GM12878 (cell line): ENCODE measurements around the gene LRRC3C. TPM values are rescaled to one million over a fixed set of nuclear protein-coding genes. Genes with fewer than 3 reads are reported as not detected.

Source experiments
- ATAC-seq: fragments of 200-7000 bp; cut with Tn5 transposase; 3 replicates; pipeline ENCODE4 v1.9.1; 2020; ENCODE audit warnings: mild to moderate bottlenecking, moderate library complexity
- BruUV-seq: library from RNA; stranded (reverse); fragments of 400-500 nt; replicated peaks from 2 replicates; lab custom pipeline; 2021; lab: Mats Ljungman, UMichigan
- CTCF ChIA-PET: fragments of 300-600 bp; sonication (Branson Sonifier 250); formaldehyde crosslinking; extraction: SDS; loops from one replicate; lab custom pipeline; 2021; ENCODE audit warnings: inconsistent platforms; lab: Yijun Ruan, JAX
- POLR2A ChIA-PET: fragments of 350-600 bp; formaldehyde crosslinking; extraction: SDS; loops from one replicate; lab custom pipeline; 2021; ENCODE audit warnings: inconsistent platforms; lab: Charles Lee
- RAD21 ChIA-PET: fragments of 300-600 bp; sonication (Branson Sonifier 250); formaldehyde crosslinking; loops from one replicate; lab custom pipeline; 2023; ENCODE audit warnings: antibody characterized with exemption; ENCODE audit not compliant: unreplicated experiment; lab: Charles Lee
- SMC1A ChIA-PET: fragments of 300-600 bp; sonication (Branson Sonifier 250); formaldehyde crosslinking; loops from one replicate; lab custom pipeline; 2023; ENCODE audit not compliant: unreplicated experiment, uncharacterized antibody; lab: Charles Lee
- DNase-seq: peaks from one replicate; pipeline ENCODE4 v3.0.0-alpha.2; 2011; ENCODE audit warnings: low read depth, low spot score
- FAIRE-seq: peaks from 3 replicates; lab custom pipeline; 2011; peaks lifted over from hg19 to GRCh38; lab: Jason Lieb, UNC
- H2AFZ ChIP-seq: 2 replicates; pipeline ENCODE4 v1.6.0; 2011; ENCODE audit warnings: low read depth, low read length, control low read depth; ENCODE audit not compliant: control insufficient read depth
- H3K27ac ChIP-seq: 2 replicates; pipeline ENCODE4 v1.5.1; 2011; ENCODE audit warnings: control low read depth; ENCODE audit not compliant: control insufficient read depth, insufficient read depth
- H3K27me3 ChIP-seq, 2 experiments: replicated peaks in 1 of 2; 2 replicates each; pipeline versions ENCODE4 v1.6.0 to v1.6.1; 2011; ENCODE audit warnings: low read length in 1 of 2; ENCODE audit not compliant: control insufficient read depth in 2 of 2, insufficient read depth in 2 of 2
- H3K36me3 ChIP-seq, 2 experiments: 2 replicates each; pipeline ENCODE4 v1.5.1; 2011; ENCODE audit warnings: low read length in 1 of 2; ENCODE audit not compliant: control insufficient read depth in 2 of 2, insufficient read depth in 2 of 2
- H3K4me1 ChIP-seq: 2 replicates; pipeline ENCODE4 v1.6.1; 2011; ENCODE audit warnings: mild to moderate bottlenecking, low read length, moderate library complexity, mixed read lengths; ENCODE audit not compliant: control insufficient read depth, insufficient read depth
- H3K4me2 ChIP-seq: 2 replicates; pipeline ENCODE4 v1.6.0; 2011; ENCODE audit warnings: control low read depth; ENCODE audit not compliant: control insufficient read depth, insufficient read depth
- H3K4me3 ChIP-seq: fragments of 200-600 bp; sonication (generic); 2 replicates; pipeline ENCODE4 v1.5.1; 2016
- H3K79me2 ChIP-seq: 2 replicates; pipeline ENCODE4 v1.6.0; 2011; ENCODE audit warnings: low read length; ENCODE audit not compliant: control insufficient read depth, insufficient read depth
- H3K9ac ChIP-seq: 2 replicates; pipeline ENCODE4 v1.8.0; 2011; ENCODE audit warnings: low read length, control low read depth, mixed read lengths; ENCODE audit not compliant: control insufficient read depth, insufficient read depth
- H3K9me3 ChIP-seq: replicated peaks from 3 replicates; pipeline ENCODE4 v1.5.1; 2011; ENCODE audit warnings: mild to moderate bottlenecking, low read length; ENCODE audit not compliant: control insufficient read depth, insufficient read depth
- H4K20me1 ChIP-seq: 2 replicates; pipeline ENCODE4 v1.6.0; 2011; ENCODE audit not compliant: control insufficient read depth, insufficient read depth
- EED ChIP-seq: sonication (generic); IDR thresholded peaks from 2 replicates; pipeline ENCODE4 v1.6.1; 2016; ENCODE audit warnings: antibody characterized with exemption, low read depth
- HCFC1 ChIP-seq: fragments of 150-350 bp; IDR thresholded peaks from 2 replicates; pipeline ENCODE4 v1.6.1; 2014; ENCODE audit warnings: low read length
- NFXL1 ChIP-seq: fragments of 450-650 bp; IDR thresholded peaks from 2 replicates; pipeline ENCODE4 v1.6.1; 2017; ENCODE audit warnings: antibody characterized with exemption, mild to moderate bottlenecking, borderline replicate concordance
- SMAD5 ChIP-seq: IDR thresholded peaks from 2 replicates; pipeline ENCODE4 v1.6.1; 2016; ENCODE audit warnings: antibody characterized with exemption, low read depth
- ZNF274 ChIP-seq: IDR thresholded peaks from one replicate; pipeline ENCODE4 v1.8.0; 2011; ENCODE audit not compliant: insufficient read length, insufficient read depth
- WGBS: methylation state at CpG from one replicate; pipeline ENCODE4 v1.1.6; 2016; ENCODE audit warnings: low lambda C conversion rate; ENCODE audit not compliant: insufficient replicate concordance, insufficient coverage; ENCODE audit errors: missing lambda C conversion rate; 5-methylcytosine and 5-hydroxymethylcytosine counted together
- in situ Hi-C: fragments of 300-500 bp; cut with MboI; formaldehyde crosslinking; loops from 9 replicates; pipeline ENCODE4 v1.14.3; 2018; ENCODE audit warnings: mixed read lengths
- intact Hi-C: fragments of 100-400 bp; cut with micrococcal nuclease; formaldehyde crosslinking; loops from one replicate; pipeline ENCODE4 v1.14.2; 2022; ENCODE audit not compliant: unreplicated experiment
- polyA plus RNA-seq, 11 experiments: library from polyadenylated mRNA; depleted of rRNA in 4 of 11; unstranded in 6 of 11; stranded (reverse) in 5 of 11; fragments of >200 nt; fragmentation: Nextera tagmentation in 4 of 11; fragmentation: Illumina TruSeq in 1 of 11; extraction: Ambion mirVana in 4 of 11; extraction: Trizol in 1 of 11; gene quantifications; 1 replicate in 1 of 11; 2 replicates in 10 of 11; pipeline versions ENCODE4 v1.2.1 to v1.2.3, GENCODE V29; 2011 to 2016; ENCODE audit warnings: inconsistent platforms in 2 of 11, missing spikeins in 2 of 11, low read depth in 1 of 11
- total RNA-seq, 4 experiments: library from RNA; depleted of rRNA in 3 of 4; stranded (reverse); fragments of >200 nt in 3 of 4; fragmentation: Illumina TruSeq in 1 of 4; extraction: Trizol in 1 of 4; gene quantifications; 2 replicates each; pipeline versions ENCODE4 v1.2.1 to v1.2.3, GENCODE V29; 2013 to 2021
- TF ChIP-seq, protein P1 (sequence below): fragments of 150-350 bp; IDR thresholded peaks from 2 replicates; pipeline ENCODE4 v1.6.1; 2014; ENCODE audit warnings: mild to moderate bottlenecking, low read depth, low read length

LRRC3C gene
- total and polyA plus RNA-seq, 10 of the 15 experiments (the other 5 are each of a cell fraction or from before 2014, with no cell fraction given), result not detected

DNA sequence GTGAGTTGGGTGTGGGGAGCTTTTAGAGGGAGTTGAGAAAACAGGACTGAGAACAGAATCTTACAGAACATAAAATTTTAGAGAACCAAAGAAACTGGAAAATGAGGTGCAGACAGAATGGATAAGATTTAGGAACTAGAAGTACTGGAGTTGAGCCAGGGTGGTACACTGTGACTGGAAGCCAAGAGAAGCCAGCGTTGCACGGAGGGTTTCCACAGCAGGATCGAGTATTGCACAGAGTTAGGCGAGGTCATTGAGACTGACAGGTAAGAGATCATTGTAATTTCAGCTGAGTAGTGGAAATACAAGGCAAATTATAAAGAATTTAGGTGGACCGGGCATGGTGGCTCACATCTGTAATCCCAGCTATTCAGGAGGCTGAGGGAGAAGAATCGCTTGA, 41.8 kb downstream of the LRRC3C start:
- no peaks in the 10 kb centered on the region for H3K9me3 ChIP-seq
- no peak overlapping the region for H3K9ac ChIP-seq
- H3K4me2 ChIP-seq, result no peak overlapping the region
- no peaks in the 10 kb centered on the region for H3K36me3 ChIP-seq
- ChIA-PET CTCF (interaction anchor here (0.7 to 2.0 kb wide), 4 partner anchors 10 to 348 kb away, joined by 3 to 9 read pairs (median 3); partner anchors contain the start of gene PSMD3), RAD21 (interaction anchor here (1.2 kb wide), 1 partner anchor 8 kb away, joined by 3 read pairs; no protein-coding TSS in a partner anchor), SMC1A (interaction anchor here (0.8 kb wide), 1 partner anchor 13 kb away, joined by 3 read pairs; no protein-coding TSS in a partner anchor), POLR2A (interaction anchor here (0.9 to 1.1 kb wide), 3 partner anchors 9 to 43 kb away, joined by 3 to 5 read pairs (median 4); no protein-coding TSS in a partner anchor)
- FAIRE-seq (no peak), DNase-seq (no peak), ATAC-seq (no peak)
- peaks cover 0 to 4% of the 10 kb centered on the region in 2 experiments; a peak in 2 of 4 replicates for H3K27me3 ChIP-seq
- intact Hi-C loops (no loop called here), in situ Hi-C loops (no loop called here)
- no peak overlapping the region for H2AFZ ChIP-seq
- no TSS peak for BruUV-seq
- no peaks in the 10 kb centered on the region for H3K4me1 ChIP-seq
- TF ChIP-seq ZNF274 (no peak), SMAD5 (no peak), HCFC1 (no peak), NFXL1 (no peak), EED (no peak)
- TF ChIP-seq, protein P1, sequence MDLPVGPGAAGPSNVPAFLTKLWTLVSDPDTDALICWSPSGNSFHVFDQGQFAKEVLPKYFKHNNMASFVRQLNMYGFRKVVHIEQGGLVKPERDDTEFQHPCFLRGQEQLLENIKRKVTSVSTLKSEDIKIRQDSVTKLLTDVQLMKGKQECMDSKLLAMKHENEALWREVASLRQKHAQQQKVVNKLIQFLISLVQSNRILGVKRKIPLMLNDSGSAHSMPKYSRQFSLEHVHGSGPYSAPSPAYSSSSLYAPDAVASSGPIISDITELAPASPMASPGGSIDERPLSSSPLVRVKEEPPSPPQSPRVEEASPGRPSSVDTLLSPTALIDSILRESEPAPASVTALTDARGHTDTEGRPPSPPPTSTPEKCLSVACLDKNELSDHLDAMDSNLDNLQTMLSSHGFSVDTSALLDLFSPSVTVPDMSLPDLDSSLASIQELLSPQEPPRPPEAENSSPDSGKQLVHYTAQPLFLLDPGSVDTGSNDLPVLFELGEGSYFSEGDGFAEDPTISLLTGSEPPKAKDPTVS, result no peak
- WGBS, result 79% methylated on average over 6 of the region's 6 CpGs
- no peaks in the 10 kb centered on the region for H4K20me1 ChIP-seq
- no peak overlapping the region for H3K4me3 ChIP-seq
- no peak overlapping the region for H3K27ac ChIP-seq
- H3K79me2 ChIP-seq, result no peaks in the 10 kb centered on the region
